IMR-90 (cell line): Measurements from ENCODE around the gene ASB6. TPM values are rescaled to one million over a fixed set of nuclear protein-coding genes. Genes with fewer than 3 reads are reported as not detected.

Experiments used
- ATAC-seq: fragments of 200-7000 bp; cut with Tn5 transposase; 2 replicates; pipeline ENCODE4 v1.9.1; 2020; ENCODE audit warnings: low read depth, mild to moderate bottlenecking, moderate library complexity
- BruUV-seq: library from RNA; stranded (reverse); fragments of 400-500 nt; replicated peaks from 2 replicates; lab custom pipeline; 2021; lab: Mats Ljungman, UMichigan
- CTCF ChIA-PET: fragments of 300-600 bp; formaldehyde crosslinking; extraction: SDS; loops from one replicate; lab custom pipeline; 2021; ENCODE audit warnings: antibody characterized with exemption; lab: Yijun Ruan, JAX
- POLR2A ChIA-PET: fragments of 300-600 bp; sonication (Branson Sonifier 250); formaldehyde crosslinking; loops from one replicate; lab custom pipeline; 2022; ENCODE audit warnings: antibody characterized with exemption; ENCODE audit not compliant: unreplicated experiment; lab: Charles Lee
- DNase-seq: peaks from one replicate; pipeline ENCODE4 v3.0.0; 2013
- H2AFZ ChIP-seq: replicated peaks from 2 replicates; pipeline ENCODE3; 2013; ENCODE audit warnings: low read length, mild to moderate bottlenecking; ENCODE audit not compliant: poor library complexity
- H2AK5ac ChIP-seq: 2 replicates; pipeline ENCODE4 v1.6.1; 2013; ENCODE audit warnings: low read depth, low read length, inconsistent platforms
- H2AK9ac ChIP-seq: replicated peaks from 2 replicates; pipeline ENCODE3; 2013; ENCODE audit warnings: mild to moderate bottlenecking, low read depth, low read length, moderate library complexity; ENCODE audit not compliant: poor library complexity
- H2BK120ac ChIP-seq: 2 replicates; pipeline ENCODE4 v1.6.1; 2013; ENCODE audit warnings: low read depth, low read length, inconsistent platforms
- H2BK15ac ChIP-seq: 3 replicates; pipeline ENCODE4 v1.6.1; 2013; ENCODE audit warnings: low read depth, low read length, inconsistent platforms
- H2BK20ac ChIP-seq: 2 replicates; pipeline ENCODE4 v1.6.1; 2013; ENCODE audit warnings: low read depth, mild to moderate bottlenecking, inconsistent platforms, low read length, moderate library complexity
- H2BK5ac ChIP-seq: 2 replicates; pipeline ENCODE4 v1.6.1; 2013; ENCODE audit warnings: mild to moderate bottlenecking, low read depth, low read length, inconsistent platforms; ENCODE audit not compliant: poor library complexity, severe bottlenecking
- H3K14ac ChIP-seq: replicated peaks from 2 replicates; pipeline ENCODE4 v1.6.1; 2013; ENCODE audit warnings: low read depth, low read length, inconsistent platforms
- H3K18ac ChIP-seq: 2 replicates; pipeline ENCODE4 v1.6.1; 2013; ENCODE audit warnings: low read depth, low read length, control low read depth
- H3K23ac ChIP-seq: 2 replicates; pipeline ENCODE4 v1.6.1; 2013; ENCODE audit warnings: low read depth, low read length, inconsistent platforms
- H3K27ac ChIP-seq: 2 replicates; pipeline ENCODE4 v1.5.1; 2013; ENCODE audit warnings: mild to moderate bottlenecking, control low read depth, low read length; ENCODE audit not compliant: insufficient read depth
- H3K27me3 ChIP-seq: 2 replicates; pipeline ENCODE4 v1.6.1; 2013; ENCODE audit warnings: low read length; ENCODE audit not compliant: control insufficient read depth, insufficient read depth
- H3K36me3 ChIP-seq: 2 replicates; pipeline ENCODE4 v1.6.1; 2013; ENCODE audit warnings: low read length, mixed read lengths; ENCODE audit not compliant: control insufficient read depth, insufficient read depth
- H3K4ac ChIP-seq: 2 replicates; pipeline ENCODE4 v1.6.1; 2013; ENCODE audit warnings: low read depth, low read length, inconsistent platforms
- H3K4me1 ChIP-seq: 2 replicates; pipeline ENCODE4 v1.6.1; 2013; ENCODE audit warnings: low read length, mixed read lengths; ENCODE audit not compliant: control insufficient read depth, insufficient read depth
- H3K4me2 ChIP-seq: 2 replicates; pipeline ENCODE4 v1.6.1; 2013; ENCODE audit warnings: low read depth, mild to moderate bottlenecking, control low read depth, low read length, moderate library complexity
- H3K4me3 ChIP-seq: 2 replicates; pipeline ENCODE4 v1.5.1; 2013; ENCODE audit warnings: low read depth, mild to moderate bottlenecking, control low read depth, low read length, moderate library complexity; ENCODE audit not compliant: insufficient read depth
- H3K56ac ChIP-seq: 2 replicates; pipeline ENCODE4 v1.6.1; 2013; ENCODE audit warnings: low read length, inconsistent platforms; ENCODE audit not compliant: insufficient read depth; ENCODE audit errors: extremely low read depth
- H3K79me1 ChIP-seq, 2 experiments: 2 replicates each; pipeline ENCODE4 v1.6.1; 2013; ENCODE audit warnings: low read length in 2 of 2, inconsistent platforms in 1 of 2, low read depth in 1 of 2
- H3K9ac ChIP-seq: 2 replicates; pipeline ENCODE4 v1.6.1; 2013; ENCODE audit warnings: low read depth, low read length, control low read depth
- H3K9me1 ChIP-seq: 2 replicates; pipeline ENCODE4 v1.6.1; 2013; ENCODE audit warnings: low read length, inconsistent platforms; ENCODE audit not compliant: insufficient read depth
- H3K9me3 ChIP-seq: 2 replicates; pipeline ENCODE4 v1.6.1; 2013; ENCODE audit warnings: low read length; ENCODE audit not compliant: control insufficient read depth, insufficient read depth
- H4K20me1 ChIP-seq: 2 replicates; pipeline ENCODE4 v1.6.1; 2013; ENCODE audit warnings: low read length, inconsistent platforms; ENCODE audit not compliant: insufficient read depth
- H4K5ac ChIP-seq: 2 replicates; pipeline ENCODE4 v1.6.1; 2013; ENCODE audit warnings: mild to moderate bottlenecking, low read depth, low read length, control low read depth
- H4K8ac ChIP-seq, 2 experiments: 2 replicates each; pipeline ENCODE4 v1.6.1; 2013; ENCODE audit warnings: low read depth in 2 of 2, low read length in 2 of 2, control low read depth in 1 of 2, inconsistent platforms in 1 of 2
- H4K91ac ChIP-seq: 2 replicates; pipeline ENCODE4 v1.6.1; 2013; ENCODE audit warnings: low read depth, low read length, inconsistent platforms; ENCODE audit not compliant: insufficient read depth
- CEBPB ChIP-seq: IDR thresholded peaks from 2 replicates; pipeline ENCODE4 v1.6.1; 2012; ENCODE audit warnings: low read depth, low read length, improper control_type of control experiment
- FOS ChIP-seq: fragments of 150-350 bp; IDR thresholded peaks from 2 replicates; pipeline ENCODE4 v1.6.1; 2016; ENCODE audit warnings: low read depth, low read length
- MAFK ChIP-seq: IDR thresholded peaks from 2 replicates; pipeline ENCODE4 v1.6.1; 2012; ENCODE audit warnings: low read depth, low read length, improper control_type of control experiment
- MAZ ChIP-seq: IDR thresholded peaks from 2 replicates; pipeline ENCODE4 v1.6.1; 2012; ENCODE audit warnings: low read depth, mild to moderate bottlenecking, low read length, improper control_type of control experiment, moderate library complexity, borderline replicate concordance
- MXI1 ChIP-seq: IDR thresholded peaks from 2 replicates; pipeline ENCODE4 v1.6.1; 2012; ENCODE audit warnings: low read depth, mild to moderate bottlenecking, low read length, moderate library complexity, borderline replicate concordance
- POLR2A ChIP-seq: IDR thresholded peaks from 2 replicates; pipeline ENCODE4 v1.6.1; 2012; ENCODE audit warnings: mild to moderate bottlenecking, low read depth, low read length
- RAD21 ChIP-seq: IDR thresholded peaks from 2 replicates; pipeline ENCODE4 v1.6.1; 2012; ENCODE audit warnings: low read length, improper control_type of control experiment
- RCOR1 ChIP-seq: IDR thresholded peaks from 2 replicates; pipeline ENCODE4 v1.6.1; 2012; ENCODE audit warnings: mild to moderate bottlenecking, low read length, improper control_type of control experiment; ENCODE audit not compliant: insufficient replicate concordance
- RFX5 ChIP-seq: IDR thresholded peaks from 2 replicates; pipeline ENCODE4 v1.8.0; 2012; ENCODE audit warnings: low read depth, mild to moderate bottlenecking, low read length, moderate library complexity
- WGBS, 2 experiments: methylation state at CpG; one replicate each; pipeline versions ENCODE4 v1.1.5 to v1.1.7; 2013; ENCODE audit warnings: missing lambda C conversion rate in 2 of 2; ENCODE audit not compliant: insufficient read length in 1 of 2; ENCODE audit errors: extremely low coverage in 2 of 2; 5-methylcytosine and 5-hydroxymethylcytosine counted together
- dilution Hi-C: fragments of 300-500 bp; cut with HindIII; formaldehyde crosslinking; loops from one replicate; pipeline ENCODE4 v1.14.3; 2018; ENCODE audit warnings: low sequenced_read_pairs; ENCODE audit not compliant: unreplicated experiment
- in situ Hi-C: fragments of 300-500 bp; cut with MboI; formaldehyde crosslinking; loops from 3 replicates; pipeline ENCODE4 v1.14.3; 2019; ENCODE audit warnings: low sequenced_read_pairs, inconsistent platforms, mixed read lengths
- intact Hi-C: fragments of 100-400 bp; cut with micrococcal nuclease; formaldehyde crosslinking; loops from 2 replicates; pipeline ENCODE4 v1.10.0; 2022
- polyA plus RNA-seq, 3 experiments: library from polyadenylated mRNA; depleted of rRNA; stranded (reverse); fragments of >200 nt; gene quantifications; 2 replicates each; pipeline ENCODE4 v1.2.3, GENCODE V29; 2012; ENCODE audit warnings: low replicate concordance in 1 of 3
- total RNA-seq: library from RNA; depleted of rRNA; stranded (reverse); fragments of >200 nt; gene quantifications from 2 replicates; pipeline ENCODE4 v1.2.3, GENCODE V29; 2012
- TF ChIP-seq, protein P1 (sequence below): conservative IDR thresholded peaks from 2 replicates; pipeline ENCODE4 v1.5.1; 2012; ENCODE audit warnings: mild to moderate bottlenecking, low read depth, low read length, improper control_type of control experiment
- TF ChIP-seq, protein P2 (sequence below): fragments of 150-350 bp; IDR thresholded peaks from 2 replicates; pipeline ENCODE4 v1.6.1; 2017; ENCODE audit warnings: mild to moderate bottlenecking, antibody characterized with exemption, low read length, low read depth

Gene ASB6
- total and polyA plus RNA-seq, 2 of the 4 experiments (the other 2 are of a cell fraction): 9.7 to 28.9 TPM

DNA sequence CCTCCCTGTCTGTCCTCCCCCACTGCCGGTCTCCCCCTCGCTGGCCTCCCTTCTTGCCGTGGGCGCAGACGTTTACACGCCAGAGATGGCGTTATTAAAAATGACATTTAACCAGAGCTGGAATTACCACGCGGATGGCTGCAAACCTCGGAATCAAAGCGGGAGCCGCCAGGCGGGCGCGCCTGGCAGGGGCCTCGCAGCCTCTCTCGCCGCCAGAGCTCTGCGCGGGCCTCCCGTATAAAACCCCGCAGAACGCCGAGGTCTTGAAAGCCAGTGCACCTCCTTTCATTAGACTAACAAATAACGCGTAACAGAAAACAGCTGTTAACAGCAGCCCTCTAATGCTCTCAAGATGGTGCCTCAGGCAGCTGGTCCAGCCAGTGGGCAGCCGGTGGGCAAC lies 33.7 kb upstream of the ASB6 start:
- H3K27me3 ChIP-seq: no peaks in the 10 kb centered on the region
- H4K20me1 ChIP-seq: peaks cover 81% of the 10 kb centered on the region
- H3K9me1 ChIP-seq: peaks cover 26% of the 10 kb centered on the region
- H2AFZ ChIP-seq: no peak overlapping the region
- no TSS peak for BruUV-seq
- H3K36me3 ChIP-seq: peaks cover 30% of the 10 kb centered on the region
- TF ChIP-seq POLR2A (no peak), MAFK (no peak), FOS (no peak), CEBPB (no peak), RAD21 (no peak), MXI1 (no peak), MAZ (no peak), RCOR1 (no peak), RFX5 (no peak)
- TF ChIP-seq, protein P1, sequence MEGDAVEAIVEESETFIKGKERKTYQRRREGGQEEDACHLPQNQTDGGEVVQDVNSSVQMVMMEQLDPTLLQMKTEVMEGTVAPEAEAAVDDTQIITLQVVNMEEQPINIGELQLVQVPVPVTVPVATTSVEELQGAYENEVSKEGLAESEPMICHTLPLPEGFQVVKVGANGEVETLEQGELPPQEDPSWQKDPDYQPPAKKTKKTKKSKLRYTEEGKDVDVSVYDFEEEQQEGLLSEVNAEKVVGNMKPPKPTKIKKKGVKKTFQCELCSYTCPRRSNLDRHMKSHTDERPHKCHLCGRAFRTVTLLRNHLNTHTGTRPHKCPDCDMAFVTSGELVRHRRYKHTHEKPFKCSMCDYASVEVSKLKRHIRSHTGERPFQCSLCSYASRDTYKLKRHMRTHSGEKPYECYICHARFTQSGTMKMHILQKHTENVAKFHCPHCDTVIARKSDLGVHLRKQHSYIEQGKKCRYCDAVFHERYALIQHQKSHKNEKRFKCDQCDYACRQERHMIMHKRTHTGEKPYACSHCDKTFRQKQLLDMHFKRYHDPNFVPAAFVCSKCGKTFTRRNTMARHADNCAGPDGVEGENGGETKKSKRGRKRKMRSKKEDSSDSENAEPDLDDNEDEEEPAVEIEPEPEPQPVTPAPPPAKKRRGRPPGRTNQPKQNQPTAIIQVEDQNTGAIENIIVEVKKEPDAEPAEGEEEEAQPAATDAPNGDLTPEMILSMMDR: no peak
- TF ChIP-seq, protein P2, sequence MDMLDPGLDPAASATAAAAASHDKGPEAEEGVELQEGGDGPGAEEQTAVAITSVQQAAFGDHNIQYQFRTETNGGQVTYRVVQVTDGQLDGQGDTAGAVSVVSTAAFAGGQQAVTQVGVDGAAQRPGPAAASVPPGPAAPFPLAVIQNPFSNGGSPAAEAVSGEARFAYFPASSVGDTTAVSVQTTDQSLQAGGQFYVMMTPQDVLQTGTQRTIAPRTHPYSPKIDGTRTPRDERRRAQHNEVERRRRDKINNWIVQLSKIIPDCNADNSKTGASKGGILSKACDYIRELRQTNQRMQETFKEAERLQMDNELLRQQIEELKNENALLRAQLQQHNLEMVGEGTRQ: no peak
- no peak overlapping the region for H3K4me2 ChIP-seq
- 81% methylated on average over 18 of the region's 27 CpGs; no CpG with 5 or more reads in 1 of the 2 experiments for WGBS, 2 experiments
- peaks cover 11% of the 10 kb centered on the region for H3K4me1 ChIP-seq
- H3K56ac ChIP-seq: no peak overlapping the region
- dilution Hi-C loops (no loop called here), in situ Hi-C loops (no loop called here), intact Hi-C loops (no loop called here)
- H4K5ac ChIP-seq: no peak overlapping the region
- no peak overlapping the region for H2BK120ac ChIP-seq
- no peak overlapping the region for H3K23ac ChIP-seq
- H3K9me3 ChIP-seq: no peaks in the 10 kb centered on the region
- ChIA-PET CTCF (interaction anchor here (0.5 kb wide), 1 partner anchor 1160 kb away, joined by 3 read pairs; no protein-coding TSS in a partner anchor), POLR2A (no interaction called here)
- H3K9ac ChIP-seq: no peak overlapping the region
- no peak overlapping the region for H2BK15ac ChIP-seq
- H2BK5ac ChIP-seq: no peak overlapping the region
- no peak overlapping the region for H3K18ac ChIP-seq
- peaks cover 10 to 95% of the 10 kb centered on the region in 2 experiments for H3K79me1 ChIP-seq
- H3K27ac ChIP-seq: no peak overlapping the region
- H4K91ac ChIP-seq: no peak overlapping the region
- DNase-seq (no peak), ATAC-seq (no peak)
- no peak overlapping the region for H4K8ac ChIP-seq
- H2BK20ac ChIP-seq: no peak overlapping the region
- H2AK5ac ChIP-seq: no peak overlapping the region
- no peak overlapping the region for H3K4me3 ChIP-seq
- H2AK9ac ChIP-seq: no peak overlapping the region
- no peak overlapping the region; the same call in 1 of the 2 replicates for H3K14ac ChIP-seq
- peak overlapping the region; percentile 23; the same call in 1 of the 2 replicates for H3K4ac ChIP-seq
